Breast epithelium (tissue), 3 donors: ENCODE data around the gene FAM20C.

Source experiments
- CTCF ChIP-seq, 3 donors: fragments of 450-650 bp; IDR thresholded peaks; one replicate each; pipeline ENCODE4 v1.5.1; 2016 to 2017; ENCODE audit warnings: antibody characterized with exemption in 3 of 3, mild to moderate bottlenecking in 3 of 3, moderate library complexity in 3 of 3
- POLR2A ChIP-seq: fragments of 450-650 bp; IDR thresholded peaks from one replicate; pipeline ENCODE4 v1.6.1; 2016; ENCODE audit warnings: antibody characterized with exemption, mild to moderate bottlenecking, moderate library complexity

GRCh38 chr7:293681-294439 is 101.5 kb downstream of the FAM20C start:
- TF ChIP-seq CTCF (IDR thresholded peaks at IDR 0.05) (no peak), POLR2A (no peak)
